Measurements from ENCODE around the gene OCA2. TPM values are rescaled to one million over a fixed set of nuclear protein-coding genes. Genes with fewer than 3 reads are reported as not detected.

The OCA2 gene
- total RNA-seq, 1 donor from 2014 or later: 1.2 TPM

GRCh38 chr15:28002867-28003266, 96.2 kb downstream of the OCA2 start:
- Mint-ChIP-seq H3K9me3 (ENCODE audit: unreplicated experiment) (no peaks in the 10 kb centered on the region), H3K27me3 (ENCODE audit: unreplicated experiment) (no peaks in the 10 kb centered on the region), H3K4me3 (ENCODE audit: unreplicated experiment) (no peak overlapping the region), H3K4me1 (ENCODE audit: unreplicated experiment) (no peaks in the 10 kb centered on the region), H3K27ac (ENCODE audit: unreplicated experiment) (no peak overlapping the region), H3K36me3 (ENCODE audit: unreplicated experiment) (no peaks in the 10 kb centered on the region)
- no peak for TF ChIP-seq CTCF (IDR thresholded peaks at IDR 0.05)
- peak; percentile 78 for DNase-seq (ENCODE audit: extremely low spot score, unreplicated experiment)

- Mint-ChIP-seq H3K4me1 (ENCODE audit: unreplicated experiment) (no peaks in the 10 kb centered on the region), H3K27ac (ENCODE audit: unreplicated experiment) (no peak overlapping the region), H3K36me3 (ENCODE audit: unreplicated experiment) (no peaks in the 10 kb centered on the region), H3K27me3 (ENCODE audit: unreplicated experiment) (no peaks in the 10 kb centered on the region), H3K9me3 (ENCODE audit: unreplicated experiment) (no peaks in the 10 kb centered on the region), H3K4me3 (ENCODE audit: unreplicated experiment) (no peak overlapping the region)
- no peak for DNase-seq (ENCODE audit: extremely low spot score, unreplicated experiment)
- no peak for TF ChIP-seq CTCF (IDR thresholded peaks at IDR 0.05)
These were observed 96.8 kb downstream of the OCA2 start for GRCh38 chr15:28002136-28002861.

- Mint-ChIP-seq H3K36me3 (ENCODE audit: unreplicated experiment) (no peaks in the 10 kb centered on the region), H3K27ac (ENCODE audit: unreplicated experiment) (no peak overlapping the region), H3K9me3 (ENCODE audit: unreplicated experiment) (peaks cover 4% of the 10 kb centered on the region), H3K27me3 (ENCODE audit: unreplicated experiment) (no peaks in the 10 kb centered on the region), H3K4me3 (ENCODE audit: unreplicated experiment) (no peak overlapping the region), H3K4me1 (ENCODE audit: unreplicated experiment) (no peaks in the 10 kb centered on the region)
- DNase-seq (ENCODE audit: extremely low spot score, unreplicated experiment): peak; percentile 78
- no peak for TF ChIP-seq CTCF (IDR thresholded peaks at IDR 0.05)
These were observed 97.5 kb downstream of the OCA2 start for GRCh38 chr15:28001641-28002040.

- Mint-ChIP-seq H3K4me3 (ENCODE audit: unreplicated experiment) (no peak overlapping the region), H3K9me3 (ENCODE audit: unreplicated experiment) (peaks cover 8% of the 10 kb centered on the region), H3K4me1 (ENCODE audit: unreplicated experiment) (no peaks in the 10 kb centered on the region), H3K27ac (ENCODE audit: unreplicated experiment) (no peak overlapping the region), H3K36me3 (ENCODE audit: unreplicated experiment) (no peaks in the 10 kb centered on the region), H3K27me3 (ENCODE audit: unreplicated experiment) (no peaks in the 10 kb centered on the region)
- no peak for TF ChIP-seq CTCF (IDR thresholded peaks at IDR 0.05)
- DNase-seq (ENCODE audit: extremely low spot score, unreplicated experiment): no peak
These were observed 104.9 kb downstream of the OCA2 start for GRCh38 chr15:27993996-27994780.

- peaks cover 8% of the 10 kb centered on the region for H3K9me3 Mint-ChIP-seq (ENCODE audit: unreplicated experiment)
- no peaks in the 10 kb centered on the region for H3K27me3 Mint-ChIP-seq (ENCODE audit: unreplicated experiment)
- no peak for DNase-seq (ENCODE audit: extremely low spot score, unreplicated experiment)
- H3K27ac Mint-ChIP-seq (ENCODE audit: unreplicated experiment): no peak overlapping the region
- H3K4me3 Mint-ChIP-seq (ENCODE audit: unreplicated experiment): no peak overlapping the region
- no peaks in the 10 kb centered on the region for H3K4me1 Mint-ChIP-seq (ENCODE audit: unreplicated experiment)
- no peak for TF ChIP-seq CTCF (IDR thresholded peaks at IDR 0.05)
- H3K36me3 Mint-ChIP-seq (ENCODE audit: unreplicated experiment): no peaks in the 10 kb centered on the region
These were observed 105.6 kb downstream of the OCA2 start for GRCh38 chr15:27993544-27993943.
